Measurements from ENCODE around the gene VAC14.

The VAC14 gene

DNA sequence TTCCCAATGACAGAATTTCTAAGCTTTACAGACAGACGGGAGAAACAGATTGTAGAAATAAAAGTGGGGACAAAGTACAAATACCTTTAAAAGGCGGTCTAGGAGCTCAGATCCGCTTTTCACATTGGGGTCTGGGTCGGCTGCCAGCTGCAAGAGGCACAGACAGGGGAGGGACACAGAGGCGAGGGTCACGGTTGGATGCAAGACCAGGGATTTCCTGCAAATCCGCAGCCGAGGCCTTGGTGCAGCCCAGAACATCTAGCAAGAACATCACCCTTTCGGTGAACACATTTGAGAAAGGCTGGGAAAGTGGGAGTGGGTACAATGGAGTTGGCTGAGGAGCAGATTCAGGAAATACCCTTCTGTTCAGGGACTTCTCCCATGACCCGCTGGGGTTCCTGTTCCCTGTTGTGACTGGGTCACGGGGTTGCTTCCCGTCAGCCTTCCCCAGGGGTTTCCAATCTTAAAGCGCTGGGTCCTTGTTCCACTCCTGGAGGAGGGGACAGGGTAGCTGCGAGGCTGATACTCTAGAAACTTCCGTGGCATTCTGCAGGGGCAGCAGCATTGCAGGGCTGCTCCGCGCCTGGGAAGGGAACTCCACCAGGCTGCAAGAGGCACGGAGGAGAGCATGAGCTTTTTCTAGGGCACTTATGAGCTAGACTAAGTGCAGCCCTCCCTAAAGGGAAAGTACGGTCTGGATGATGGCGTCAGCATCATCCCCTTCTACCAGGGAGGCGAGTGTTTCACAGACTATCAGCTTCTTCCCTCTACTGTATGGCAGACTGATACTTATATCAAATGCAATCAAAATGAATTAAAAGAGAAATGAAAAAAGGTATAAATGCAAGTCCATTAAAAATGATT lies 16.0 kb downstream of the VAC14 start:
- H3K4me3 ChIP-seq (ENCODE audit: low read depth, low read length), result no peak overlapping the region
- peaks cover 54 to 64% of the 10 kb centered on the region in 2 experiments for H3K36me3 ChIP-seq (ENCODE audit: control insufficient read depth in 1 of 2, insufficient read depth in 2 of 2, low read length in 2 of 2)
- H3K27me3 ChIP-seq (ENCODE audit: insufficient read depth, low read length), result no peaks in the 10 kb centered on the region
- no peak overlapping the region for H2AK5ac ChIP-seq (ENCODE audit: low read length)
- H3K79me1 ChIP-seq (ENCODE audit: low read length), result no peaks in the 10 kb centered on the region
- no peak overlapping the region for H3K14ac ChIP-seq (ENCODE audit: low read length)
- no peak overlapping the region for H3K4me2 ChIP-seq (ENCODE audit: low read length)
- no peak for DNase-seq
- H3K9ac ChIP-seq (ENCODE audit: low read length), result no peak overlapping the region
- H2BK12ac ChIP-seq (ENCODE audit: low read length), result no peak overlapping the region
- no peak overlapping the region for H2AFZ ChIP-seq (ENCODE audit: insufficient read depth, low read length, poor library complexity)
- H3K27ac ChIP-seq (ENCODE audit: low read depth, low read length), result no peak overlapping the region
- no peak overlapping the region for H4K8ac ChIP-seq (ENCODE audit: low read depth, low read length)
- peaks cover 4 to 7% of the 10 kb centered on the region in 2 experiments for H3K4me1 ChIP-seq (ENCODE audit: control insufficient read depth in 1 of 2, insufficient read depth in 2 of 2, low read length in 2 of 2)
- H3K18ac ChIP-seq (ENCODE audit: low read length), result no peak overlapping the region
- no peak overlapping the region for H4K12ac ChIP-seq (ENCODE audit: low read depth, low read length)
- H3K4ac ChIP-seq (ENCODE audit: low read depth, low read length), result no peak overlapping the region
- H3K23ac ChIP-seq (ENCODE audit: low read length), result no peak overlapping the region
- no peaks in the 10 kb centered on the region for H3K79me2 ChIP-seq (ENCODE audit: control insufficient read depth, insufficient read depth, low read length, poor library complexity)
- peaks cover 7% of the 10 kb centered on the region for H3K9me3 ChIP-seq (ENCODE audit: insufficient read depth, low read depth, low read length)
- H2BK120ac ChIP-seq (ENCODE audit: insufficient read depth, low read length, poor library complexity), result no peak overlapping the region
- WGBS (ENCODE audit: extremely low coverage, insufficient coverage, insufficient read length), result no CpG with 5 or more reads among the region's 21 CpGs
- no peak overlapping the region for H2BK5ac ChIP-seq (ENCODE audit: low read depth, low read length, poor library complexity)
- no peak overlapping the region for H4K91ac ChIP-seq (ENCODE audit: low read depth, low read length)

DNA sequence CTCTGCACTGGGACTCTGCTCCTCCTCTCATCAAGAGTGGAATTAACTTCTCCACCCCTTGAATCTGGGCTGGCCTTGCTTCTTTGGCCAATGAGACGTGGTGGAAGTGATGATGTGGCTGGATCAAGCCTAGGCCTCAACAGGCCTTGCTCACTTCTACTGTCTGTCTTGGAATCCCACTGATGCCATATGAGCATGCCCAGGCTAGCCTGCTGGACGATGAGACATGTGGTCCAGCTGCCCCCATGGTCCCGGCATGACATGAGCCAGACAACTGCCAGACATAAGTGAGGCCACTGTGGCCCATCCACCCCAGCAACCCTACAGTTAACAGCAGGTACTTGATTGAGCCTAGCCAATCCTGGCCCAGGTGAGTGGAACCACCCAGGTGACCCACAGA lies 18.7 kb downstream of the VAC14 start:
- H2BK5ac ChIP-seq (ENCODE audit: low read depth, low read length, poor library complexity), result no peak overlapping the region
- no peaks in the 10 kb centered on the region for H3K27me3 ChIP-seq (ENCODE audit: insufficient read depth, low read length)

DNA sequence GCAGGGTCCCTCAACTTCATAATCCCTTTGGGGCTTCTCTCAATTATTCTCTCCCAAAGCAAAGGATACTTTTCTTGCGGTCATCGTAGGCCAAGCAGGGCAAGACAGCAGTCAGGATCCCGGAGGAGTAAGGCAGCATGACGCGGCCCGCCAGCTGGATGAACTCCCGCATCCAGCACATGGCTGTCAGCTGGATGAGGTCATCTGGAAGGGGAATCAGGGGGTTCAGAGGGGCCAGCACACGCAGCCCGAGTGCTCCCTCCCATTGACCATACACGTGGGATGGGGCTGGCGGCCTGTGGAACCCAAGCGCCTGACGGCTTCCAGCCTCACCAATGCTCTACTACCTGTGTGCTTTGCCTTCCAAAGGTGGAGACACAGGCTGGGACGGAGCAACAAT lies 19.2 kb downstream of the VAC14 start:
- Histone ChIP-seq H2AK5ac (ENCODE audit: low read length) (no peak overlapping the region), H3K9ac (ENCODE audit: low read length) (no peak overlapping the region), H3K4me3 (ENCODE audit: low read depth, low read length) (no peak overlapping the region), H4K91ac (ENCODE audit: low read depth, low read length) (no peak overlapping the region), H2BK12ac (ENCODE audit: low read length) (no peak overlapping the region), H3K18ac (ENCODE audit: low read length) (no peak overlapping the region), H3K36me3 (ENCODE audit: control insufficient read depth in 1 of 2, insufficient read depth in 2 of 2, low read length in 2 of 2) (peaks cover 59 to 71% of the 10 kb centered on the region in 2 experiments), H3K9me3 (ENCODE audit: insufficient read depth, low read depth, low read length) (peaks cover 7% of the 10 kb centered on the region), H3K4me2 (ENCODE audit: low read length) (no peak overlapping the region), H3K4ac (ENCODE audit: low read depth, low read length) (no peak overlapping the region), H3K23ac (ENCODE audit: low read length) (no peak overlapping the region), H4K8ac (ENCODE audit: low read depth, low read length) (no peak overlapping the region), H3K79me1 (ENCODE audit: low read length) (no peaks in the 10 kb centered on the region), H3K79me2 (ENCODE audit: control insufficient read depth, insufficient read depth, low read length, poor library complexity) (no peaks in the 10 kb centered on the region), H3K4me1 (ENCODE audit: control insufficient read depth in 1 of 2, insufficient read depth in 2 of 2, low read length in 2 of 2) (no peaks in the 10 kb centered on the region), H4K12ac (ENCODE audit: low read depth, low read length) (no peak overlapping the region), H2AFZ (ENCODE audit: insufficient read depth, low read length, poor library complexity) (no peak overlapping the region), H2BK5ac (ENCODE audit: low read depth, low read length, poor library complexity) (no peak overlapping the region), H3K27me3 (ENCODE audit: insufficient read depth, low read length) (no peaks in the 10 kb centered on the region), H2BK120ac (ENCODE audit: insufficient read depth, low read length, poor library complexity) (no peak overlapping the region), H3K27ac (ENCODE audit: low read depth, low read length) (no peak overlapping the region), H3K14ac (ENCODE audit: low read length) (no peak overlapping the region)
- no peak for DNase-seq
- no CpG with 5 or more reads among the region's 14 CpGs for WGBS (ENCODE audit: extremely low coverage, insufficient coverage, insufficient read length)

More for the DNA sequence above, 18.7 kb downstream of the VAC14 start:
- Histone ChIP-seq H4K8ac (ENCODE audit: low read depth, low read length) (no peak overlapping the region), H4K12ac (ENCODE audit: low read depth, low read length) (no peak overlapping the region), H2AFZ (ENCODE audit: insufficient read depth, low read length, poor library complexity) (no peak overlapping the region), H3K4me1 (ENCODE audit: control insufficient read depth in 1 of 2, insufficient read depth in 2 of 2, low read length in 2 of 2) (no peaks in the 10 kb centered on the region), H3K79me2 (ENCODE audit: control insufficient read depth, insufficient read depth, low read length, poor library complexity) (no peaks in the 10 kb centered on the region), H3K4me3 (ENCODE audit: low read depth, low read length) (no peak overlapping the region), H2BK120ac (ENCODE audit: insufficient read depth, low read length, poor library complexity) (no peak overlapping the region), H2AK5ac (ENCODE audit: low read length) (no peak overlapping the region), H3K79me1 (ENCODE audit: low read length) (no peaks in the 10 kb centered on the region), H3K23ac (ENCODE audit: low read length) (no peak overlapping the region), H4K91ac (ENCODE audit: low read depth, low read length) (no peak overlapping the region), H3K4me2 (ENCODE audit: low read length) (no peak overlapping the region), H3K4ac (ENCODE audit: low read depth, low read length) (no peak overlapping the region), H2BK12ac (ENCODE audit: low read length) (no peak overlapping the region), H3K14ac (ENCODE audit: low read length) (no peak overlapping the region), H3K9ac (ENCODE audit: low read length) (no peak overlapping the region), H3K18ac (ENCODE audit: low read length) (no peak overlapping the region), H3K36me3 (ENCODE audit: control insufficient read depth in 1 of 2, insufficient read depth in 2 of 2, low read length in 2 of 2) (peaks cover 59 to 71% of the 10 kb centered on the region in 2 experiments), H3K27ac (ENCODE audit: low read depth, low read length) (no peak overlapping the region), H3K9me3 (ENCODE audit: insufficient read depth, low read depth, low read length) (peaks cover 7% of the 10 kb centered on the region)
- no peak for DNase-seq
- no CpG with 5 or more reads among the region's 3 CpGs for WGBS (ENCODE audit: extremely low coverage, insufficient coverage, insufficient read length)

DNA sequence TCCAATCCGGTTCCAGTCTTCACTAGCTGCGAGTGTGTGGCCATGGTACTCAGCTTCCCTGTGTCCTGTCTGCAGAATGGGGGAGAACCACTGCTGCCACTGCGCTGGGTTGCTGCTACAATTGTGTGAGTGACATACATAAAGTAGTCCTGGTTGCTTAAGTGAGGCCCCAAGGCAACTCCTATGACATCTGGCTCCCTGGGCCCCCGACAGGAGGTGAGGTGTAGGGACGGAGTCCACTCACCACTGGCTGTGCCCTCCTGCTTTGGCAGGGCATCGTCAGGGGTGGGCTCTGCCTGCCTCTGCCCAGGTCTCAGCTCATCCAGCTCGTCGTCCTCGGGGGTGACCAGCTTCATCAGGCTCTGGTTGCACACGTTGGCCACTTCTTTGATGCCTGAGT lies 20.4 kb downstream of the VAC14 start:
- H3K9me3 ChIP-seq (ENCODE audit: insufficient read depth, low read depth, low read length), result peaks cover 7% of the 10 kb centered on the region
- no peak overlapping the region for H2AFZ ChIP-seq (ENCODE audit: insufficient read depth, low read length, poor library complexity)
- H3K36me3 ChIP-seq (ENCODE audit: control insufficient read depth in 1 of 2, insufficient read depth in 2 of 2, low read length in 2 of 2), result peaks cover 52 to 62% of the 10 kb centered on the region in 2 experiments
- H2AK5ac ChIP-seq (ENCODE audit: low read length), result no peak overlapping the region
- no peak overlapping the region for H3K4ac ChIP-seq (ENCODE audit: low read depth, low read length)
- H3K27me3 ChIP-seq (ENCODE audit: insufficient read depth, low read length), result no peaks in the 10 kb centered on the region
- DNase-seq, result no peak
- no peak overlapping the region for H3K4me3 ChIP-seq (ENCODE audit: low read depth, low read length)
- H4K12ac ChIP-seq (ENCODE audit: low read depth, low read length), result no peak overlapping the region
- H2BK5ac ChIP-seq (ENCODE audit: low read depth, low read length, poor library complexity), result no peak overlapping the region
- no peak overlapping the region for H2BK120ac ChIP-seq (ENCODE audit: insufficient read depth, low read length, poor library complexity)
- H3K79me1 ChIP-seq (ENCODE audit: low read length), result no peaks in the 10 kb centered on the region
- no peaks in the 10 kb centered on the region for H3K4me1 ChIP-seq (ENCODE audit: control insufficient read depth in 1 of 2, insufficient read depth in 2 of 2, low read length in 2 of 2)
- no peak overlapping the region for H3K4me2 ChIP-seq (ENCODE audit: low read length)
- no peak overlapping the region for H3K14ac ChIP-seq (ENCODE audit: low read length)
- H4K91ac ChIP-seq (ENCODE audit: low read depth, low read length), result no peak overlapping the region
- H3K18ac ChIP-seq (ENCODE audit: low read length), result no peak overlapping the region
- no CpG with 5 or more reads among the region's 10 CpGs for WGBS (ENCODE audit: extremely low coverage, insufficient coverage, insufficient read length)
- no peak overlapping the region for H4K8ac ChIP-seq (ENCODE audit: low read depth, low read length)
- H2BK12ac ChIP-seq (ENCODE audit: low read length), result no peak overlapping the region
- no peak overlapping the region for H3K27ac ChIP-seq (ENCODE audit: low read depth, low read length)
- no peak overlapping the region for H3K9ac ChIP-seq (ENCODE audit: low read length)
- H3K23ac ChIP-seq (ENCODE audit: low read length), result no peak overlapping the region
- H3K79me2 ChIP-seq (ENCODE audit: control insufficient read depth, insufficient read depth, low read length, poor library complexity), result no peaks in the 10 kb centered on the region
